IPS-20b (cell line): Measurements from ENCODE around the gene KCNQ1.

ENCODE experiments used
- H3K27ac ChIP-seq: one replicate; pipeline ENCODE4 v1.5.1; 2013; ENCODE audit warnings: low read length
- H3K27me3 ChIP-seq: 2 replicates; pipeline ENCODE4 v1.6.1; 2013; ENCODE audit warnings: mild to moderate bottlenecking, low read length, inconsistent platforms; ENCODE audit not compliant: insufficient read depth
- H3K36me3 ChIP-seq: 2 replicates; pipeline ENCODE4 v1.6.1; 2013; ENCODE audit warnings: low read depth, mild to moderate bottlenecking, inconsistent platforms, low read length, moderate library complexity; ENCODE audit not compliant: insufficient read depth
- H3K4me1 ChIP-seq: 2 replicates; pipeline ENCODE4 v1.6.1; 2013; ENCODE audit warnings: mild to moderate bottlenecking, control low read depth, inconsistent platforms, low read length, moderate library complexity; ENCODE audit not compliant: insufficient read depth
- H3K4me3 ChIP-seq: 2 replicates; pipeline ENCODE4 v1.5.1; 2013; ENCODE audit warnings: mild to moderate bottlenecking, low read length, inconsistent platforms
- H3K9ac ChIP-seq: 2 replicates; pipeline ENCODE4 v1.6.1; 2013; ENCODE audit warnings: low read depth, mild to moderate bottlenecking, inconsistent platforms, low read length, moderate library complexity
- H3K9me3 ChIP-seq: 2 replicates; pipeline ENCODE4 v1.6.1; 2013; ENCODE audit warnings: mild to moderate bottlenecking, low read depth, low read length, inconsistent platforms; ENCODE audit not compliant: insufficient read depth

Gene KCNQ1

GRCh38 chr11:2549080-2549479, 104.3 kb downstream of the KCNQ1 start:
- no peak overlapping the region for H3K27ac ChIP-seq
- 0 out of 2 replicates have a peak, but pooled peaks cover 3% of the 10 kb centered on the region for H3K9me3 ChIP-seq
- H3K36me3 ChIP-seq, result no peaks in the 10 kb centered on the region
- H3K27me3 ChIP-seq, result peaks cover 91% of the 10 kb centered on the region
- no peaks in the 10 kb centered on the region for H3K4me1 ChIP-seq
- no peak overlapping the region for H3K9ac ChIP-seq
- H3K4me3 ChIP-seq, result no peak overlapping the region

GRCh38 chr11:2549491-2549875, 104.7 kb downstream of the KCNQ1 start:
- no peaks in the 10 kb centered on the region for H3K4me1 ChIP-seq
- 0 out of 2 replicates have a peak, but pooled peaks cover 3% of the 10 kb centered on the region for H3K9me3 ChIP-seq
- H3K27ac ChIP-seq, result no peak overlapping the region
- no peak overlapping the region for H3K4me3 ChIP-seq
- H3K27me3 ChIP-seq, result peaks cover 94% of the 10 kb centered on the region
- H3K36me3 ChIP-seq, result no peaks in the 10 kb centered on the region
- H3K9ac ChIP-seq, result no peak overlapping the region

- H3K36me3 ChIP-seq, result no peaks in the 10 kb centered on the region
- H3K27me3 ChIP-seq, result peaks cover 94% of the 10 kb centered on the region
- no peak overlapping the region for H3K27ac ChIP-seq
- H3K9me3 ChIP-seq, result 0 out of 2 replicates have a peak, but pooled peaks cover 3% of the 10 kb centered on the region
- no peak overlapping the region for H3K4me3 ChIP-seq
- H3K9ac ChIP-seq, result no peak overlapping the region
- no peaks in the 10 kb centered on the region for H3K4me1 ChIP-seq
Observed at GRCh38 chr11:2549876-2550605, 105.2 kb downstream of the KCNQ1 start.

- Histone ChIP-seq H3K9me3 (0 out of 2 replicates have a peak, but pooled peaks cover 3% of the 10 kb centered on the region), H3K9ac (no peak overlapping the region), H3K4me1 (no peaks in the 10 kb centered on the region), H3K36me3 (no peaks in the 10 kb centered on the region), H3K27ac (no peak overlapping the region), H3K27me3 (peaks cover 94% of the 10 kb centered on the region), H3K4me3 (no peak overlapping the region)
Observed at GRCh38 chr11:2550606-2550970, 105.8 kb downstream of the KCNQ1 start.

GRCh38 chr11:2551131-2551530, 106.3 kb downstream of the KCNQ1 start:
- H3K9ac ChIP-seq, result no peak overlapping the region
- peaks cover 95% of the 10 kb centered on the region for H3K27me3 ChIP-seq
- H3K4me3 ChIP-seq, result no peak overlapping the region
- H3K36me3 ChIP-seq, result no peaks in the 10 kb centered on the region
- no peaks in the 10 kb centered on the region for H3K4me1 ChIP-seq
- H3K9me3 ChIP-seq, result 0 out of 2 replicates have a peak, but pooled peaks cover 3% of the 10 kb centered on the region
- H3K27ac ChIP-seq, result no peak overlapping the region

- Histone ChIP-seq H3K9me3 (0 out of 2 replicates have a peak, but pooled peaks cover 3% of the 10 kb centered on the region), H3K36me3 (no peaks in the 10 kb centered on the region), H3K27me3 (peaks cover 96% of the 10 kb centered on the region), H3K27ac (no peak overlapping the region), H3K4me3 (no peak overlapping the region), H3K4me1 (no peaks in the 10 kb centered on the region), H3K9ac (no peak overlapping the region)
Observed at GRCh38 chr11:2552210-2552609, 107.4 kb downstream of the KCNQ1 start.

- H3K27me3 ChIP-seq, result peaks cover 96% of the 10 kb centered on the region
- no peak overlapping the region for H3K27ac ChIP-seq
- H3K4me3 ChIP-seq, result no peak overlapping the region
- H3K4me1 ChIP-seq, result no peaks in the 10 kb centered on the region
- H3K9me3 ChIP-seq, result peaks cover 7% of the 10 kb centered on the region
- H3K36me3 ChIP-seq, result no peaks in the 10 kb centered on the region
- no peak overlapping the region for H3K9ac ChIP-seq
Observed at GRCh38 chr11:2553198-2553597, 108.4 kb downstream of the KCNQ1 start.

GRCh38 chr11:2553886-2554285, 109.1 kb downstream of the KCNQ1 start:
- peaks cover 93% of the 10 kb centered on the region for H3K27me3 ChIP-seq
- H3K9ac ChIP-seq, result no peak overlapping the region
- no peak overlapping the region for H3K4me3 ChIP-seq

GRCh38 chr11:2554338-2555207, 109.8 kb downstream of the KCNQ1 start:
- Histone ChIP-seq H3K4me3 (no peak overlapping the region), H3K27me3 (peaks cover 93% of the 10 kb centered on the region), H3K27ac (no peak overlapping the region), H3K4me1 (no peaks in the 10 kb centered on the region), H3K9me3 (peaks cover 7% of the 10 kb centered on the region), H3K9ac (no peak overlapping the region), H3K36me3 (no peaks in the 10 kb centered on the region)

More at GRCh38 chr11:2553886-2554285, 109.1 kb downstream of the KCNQ1 start:
- Histone ChIP-seq H3K36me3 (no peaks in the 10 kb centered on the region), H3K9me3 (peaks cover 7% of the 10 kb centered on the region), H3K27ac (no peak overlapping the region), H3K4me1 (no peaks in the 10 kb centered on the region)

- no peak overlapping the region for H3K27ac ChIP-seq
- no peak overlapping the region for H3K4me3 ChIP-seq
- H3K4me1 ChIP-seq, result no peaks in the 10 kb centered on the region
- H3K36me3 ChIP-seq, result no peaks in the 10 kb centered on the region
- peaks cover 7% of the 10 kb centered on the region for H3K9me3 ChIP-seq
- H3K27me3 ChIP-seq, result peaks cover 88% of the 10 kb centered on the region
- no peak overlapping the region for H3K9ac ChIP-seq
Observed at GRCh38 chr11:2555336-2555735, 110.5 kb downstream of the KCNQ1 start.

GRCh38 chr11:2555891-2556290, 111.1 kb downstream of the KCNQ1 start:
- Histone ChIP-seq H3K4me1 (no peaks in the 10 kb centered on the region), H3K36me3 (no peaks in the 10 kb centered on the region), H3K27me3 (peaks cover 82% of the 10 kb centered on the region), H3K9ac (no peak overlapping the region), H3K4me3 (no peak overlapping the region), H3K27ac (no peak overlapping the region), H3K9me3 (peaks cover 7% of the 10 kb centered on the region)

- no peaks in the 10 kb centered on the region for H3K4me1 ChIP-seq
- peaks cover 67% of the 10 kb centered on the region for H3K27me3 ChIP-seq
- H3K9ac ChIP-seq, result no peak overlapping the region
- H3K9me3 ChIP-seq, result peaks cover 4% of the 10 kb centered on the region
- no peak overlapping the region for H3K27ac ChIP-seq
- no peak overlapping the region for H3K4me3 ChIP-seq
- H3K36me3 ChIP-seq, result no peaks in the 10 kb centered on the region
Observed at GRCh38 chr11:2557381-2557780, 112.6 kb downstream of the KCNQ1 start.
